HCT116 (cell line): ENCODE results near the gene KCNB1. TPM values are rescaled to one million over a fixed set of nuclear protein-coding genes. Genes with fewer than 3 reads are reported as not detected.

Experiments used
- ATAC-seq: fragments of 200-7000 bp; cut with Tn5 transposase; 2 replicates; pipeline ENCODE4 v1.9.1; 2020; ENCODE audit warnings: mild to moderate bottlenecking, moderate library complexity
- BruUV-seq: library from RNA; stranded (reverse); fragments of 400-500 nt; replicated peaks from 2 replicates; lab custom pipeline; 2021; lab: Mats Ljungman, UMichigan
- CTCF ChIA-PET: fragments of 300-600 bp; sonication (Branson Sonifier 250); formaldehyde crosslinking; loops from one replicate; lab custom pipeline; 2021; ENCODE audit warnings: antibody characterized with exemption; lab: Charles Lee
- POLR2A ChIA-PET: fragments of 300-600, 350-600 bp; sonication (Branson Sonifier 250); formaldehyde crosslinking; loops from one replicate; lab custom pipeline; 2021; ENCODE audit warnings: antibody characterized with exemption; lab: Charles Lee
- RAD21 ChIA-PET, 2 experiments: fragments of 300-600 bp; sonication (Branson Sonifier 250); formaldehyde crosslinking; loops; one replicate each; lab custom pipeline; 2023; ENCODE audit warnings: low total read pairs in 2 of 2; ENCODE audit not compliant: uncharacterized antibody in 2 of 2, unreplicated experiment in 2 of 2, low non-redundant PET in 1 of 2; lab: Charles Lee
- DNase-seq: peaks from one replicate; pipeline ENCODE4 v3.0.0-alpha.2; 2010; ENCODE audit warnings: low read depth, low spot score
- H2AFZ ChIP-seq: fragments of 200-600 bp; shearing (Covaris generic), sonication (generic); 2 replicates; pipeline ENCODE4 v1.6.1; 2017; ENCODE audit warnings: low read depth, mixed run types, mixed read lengths, antibody characterized with exemption, low read length; ENCODE audit not compliant: poor library complexity, severe bottlenecking
- H3K27ac ChIP-seq: 2 replicates; pipeline ENCODE4 v1.5.1; 2012; ENCODE audit warnings: low read depth, low read length
- H3K27me3 ChIP-seq: fragments of 200-600 bp; sonication (generic); 2 replicates; pipeline ENCODE4 v1.6.1; 2016; ENCODE audit warnings: mixed run types, low read length, mixed read lengths; ENCODE audit not compliant: insufficient read depth
- H3K36me3 ChIP-seq, 2 experiments: fragments of 200-500 bp in 1 of 2; fragments of 200-600 bp in 1 of 2; sonication (Bioruptor generic) in 1 of 2; sonication (generic) in 1 of 2; 2 replicates each; pipeline versions ENCODE4 v1.5.1 to v1.6.1; 2014 to 2016; ENCODE audit warnings: low read length in 2 of 2, inconsistent platforms in 1 of 2, mixed read lengths in 1 of 2, mixed run types in 1 of 2; ENCODE audit not compliant: insufficient read depth in 2 of 2, control insufficient read depth in 1 of 2
- H3K4me1 ChIP-seq, 2 experiments: fragments of 200-600 bp in 1 of 2; sonication (generic) in 1 of 2; 2 replicates each; pipeline versions ENCODE4 v1.5.1 to v1.6.1; 2012 to 2017; ENCODE audit warnings: low read length in 2 of 2, inconsistent platforms in 1 of 2, mild to moderate bottlenecking in 1 of 2, mixed read lengths in 1 of 2, mixed run types in 1 of 2, moderate library complexity in 1 of 2; ENCODE audit not compliant: insufficient read depth in 2 of 2, control insufficient read depth in 1 of 2
- H3K4me2 ChIP-seq: fragments of 200-600 bp; sonication (generic); 2 replicates; pipeline ENCODE4 v1.6.1; 2017; ENCODE audit warnings: mixed run types, low read length, mixed read lengths
- H3K4me3 ChIP-seq, 2 experiments: fragments of 200-600 bp in 1 of 2; sonication (generic) in 1 of 2; replicated peaks in 1 of 2; 2 replicates each; pipeline ENCODE4 v1.5.1; 2011 to 2016; ENCODE audit warnings: low read length in 2 of 2, control low read depth in 1 of 2, low read depth in 1 of 2, mild to moderate bottlenecking in 1 of 2, mixed read lengths in 1 of 2, mixed run types in 1 of 2
- H3K79me2 ChIP-seq: fragments of 200-600 bp; sonication (generic); 2 replicates; pipeline ENCODE4 v1.6.1; 2017; ENCODE audit warnings: mild to moderate bottlenecking, mixed run types, low read length, moderate library complexity, mixed read lengths; ENCODE audit not compliant: insufficient read depth
- H3K9ac ChIP-seq: fragments of 200-600 bp; sonication (generic); 2 replicates; pipeline ENCODE4 v1.6.1; 2016; ENCODE audit warnings: low read length, mixed read lengths
- H3K9me2 ChIP-seq: fragments of 200-600 bp; sonication (generic), shearing (Covaris generic); 2 replicates; pipeline ENCODE4 v1.6.1; 2017; ENCODE audit warnings: mixed run types, mild to moderate bottlenecking, moderate library complexity; ENCODE audit not compliant: insufficient read depth
- H3K9me3 ChIP-seq, 2 experiments: fragments of 200-500 bp in 1 of 2; fragments of 200-600 bp in 1 of 2; sonication (Bioruptor generic) in 1 of 2; sonication (generic) in 1 of 2; 2 replicates each; pipeline ENCODE4 v1.6.1; 2014 to 2017; ENCODE audit warnings: low read length in 2 of 2, mixed read lengths in 2 of 2, inconsistent platforms in 1 of 2, low read depth in 1 of 2, mild to moderate bottlenecking in 1 of 2, mixed run types in 1 of 2, moderate library complexity in 1 of 2; ENCODE audit not compliant: control insufficient read depth in 1 of 2, insufficient read depth in 1 of 2
- H4K20me1 ChIP-seq: fragments of 200-600 bp; sonication (generic), shearing (Covaris generic); 2 replicates; pipeline ENCODE4 v1.6.1; 2017; ENCODE audit warnings: mixed run types, mild to moderate bottlenecking, moderate library complexity; ENCODE audit not compliant: insufficient read depth
- CBX3 ChIP-seq: IDR thresholded peaks from 2 replicates; pipeline ENCODE4 v1.6.1; 2012; ENCODE audit warnings: low read depth
- CEBPB ChIP-seq: IDR thresholded peaks from 2 replicates; pipeline ENCODE4 v1.6.1; 2012; ENCODE audit warnings: low read depth
- EGR1 ChIP-seq: IDR thresholded peaks from 2 replicates; pipeline ENCODE4 v1.6.1; 2012; ENCODE audit warnings: low read depth
- ELF1 ChIP-seq: IDR thresholded peaks from 2 replicates; pipeline ENCODE4 v1.6.1; 2012; ENCODE audit warnings: low read depth, borderline replicate concordance
- EZH2phosphoT487 ChIP-seq: fragments of 200-600 bp; IDR thresholded peaks from 2 replicates; pipeline ENCODE4 v1.6.1; 2018; ENCODE audit warnings: antibody characterized with exemption, borderline replicate concordance
- FOSL1 ChIP-seq: IDR thresholded peaks from 2 replicates; pipeline ENCODE4 v1.6.1; 2012; ENCODE audit warnings: low read depth
- JUND ChIP-seq: IDR thresholded peaks from 2 replicates; pipeline ENCODE4 v1.6.1; 2012
- MAX ChIP-seq: IDR thresholded peaks from 2 replicates; pipeline ENCODE4 v1.6.1; 2012
- POLR2A ChIP-seq: IDR thresholded peaks from 2 replicates; pipeline ENCODE4 v1.7.0; 2011; ENCODE audit warnings: borderline replicate concordance; ENCODE audit not compliant: insufficient read depth, insufficient read length; ENCODE audit errors: extremely low read depth
- POLR2AphosphoS5 ChIP-seq: IDR thresholded peaks from 2 replicates; pipeline ENCODE4 v1.6.1; 2011; ENCODE audit warnings: mild to moderate bottlenecking, low read depth, low read length, moderate library complexity
- RAD21 ChIP-seq: IDR thresholded peaks from 2 replicates; pipeline ENCODE4 v1.6.1; 2012; ENCODE audit warnings: low read depth, mild to moderate bottlenecking
- REST ChIP-seq: IDR thresholded peaks from 2 replicates; pipeline ENCODE4 v1.6.1; 2012; ENCODE audit warnings: low read depth
- SIN3A ChIP-seq: IDR thresholded peaks from 2 replicates; pipeline ENCODE4 v1.6.1; 2012; ENCODE audit warnings: low read depth
- SP1 ChIP-seq: IDR thresholded peaks from 2 replicates; pipeline ENCODE4 v1.6.1; 2012; ENCODE audit warnings: low read depth
- SRF ChIP-seq: IDR thresholded peaks from 2 replicates; pipeline ENCODE4 v1.6.1; 2012; ENCODE audit warnings: low read depth
- TCF7L2 ChIP-seq: IDR thresholded peaks from 2 replicates; pipeline ENCODE4 v1.7.0; 2011; ENCODE audit warnings: borderline replicate concordance, inconsistent platforms; ENCODE audit not compliant: insufficient read depth, insufficient read length; ENCODE audit errors: extremely low read depth
- YY1 ChIP-seq: IDR thresholded peaks from 2 replicates; pipeline ENCODE4 v1.6.1; 2011; ENCODE audit warnings: low read length, low read depth, moderate library complexity, mild to moderate bottlenecking; ENCODE audit not compliant: insufficient replicate concordance; ENCODE audit errors: extremely low read depth
- ZBTB33 ChIP-seq: IDR thresholded peaks from 2 replicates; pipeline ENCODE4 v1.6.1; 2011; ENCODE audit warnings: mild to moderate bottlenecking, low read length, moderate library complexity; ENCODE audit not compliant: insufficient replicate concordance; ENCODE audit errors: extremely low read depth
- ZFX ChIP-seq: fragments of 450-650 bp; IDR thresholded peaks from 2 replicates; pipeline ENCODE4 v1.6.1; 2017
- ZNF274 ChIP-seq: fragments of 200-500 bp; sonication (Bioruptor generic); IDR thresholded peaks from 2 replicates; pipeline ENCODE4 v1.6.1; 2014; ENCODE audit warnings: mild to moderate bottlenecking, low read depth, low read length, inconsistent platforms
- intact Hi-C: fragments of 100-400 bp; cut with micrococcal nuclease; formaldehyde crosslinking; loops from 2 replicates; pipeline ENCODE4 v1.10.0; 2022
- total RNA-seq: library from RNA; stranded (reverse); gene quantifications from one replicate; pipeline ENCODE4 v1.2.1, GENCODE V29; 2021; ENCODE audit not compliant: unreplicated experiment

KCNB1 gene
- total RNA-seq, 1 experiment from 2014 or later: 0.79 TPM

GRCh38 chr20:49489688-49490087 is 7.2 kb upstream of the KCNB1 start:
- no peak overlapping the region for H3K9ac ChIP-seq
- no peak overlapping the region for H2AFZ ChIP-seq
- H3K9me2 ChIP-seq: no peaks in the 10 kb centered on the region
- ChIA-PET RAD21 (no interaction called here), CTCF (no interaction called here), POLR2A (no interaction called here)
- no peak overlapping the region for H3K27ac ChIP-seq
- H3K4me3 ChIP-seq: no peak overlapping the region
- DNase-seq (no peak), ATAC-seq (no peak)
- no peak for TF ChIP-seq ZBTB33
- no peak for TF ChIP-seq FOSL1
- no peak for TF ChIP-seq CBX3
- no peak for TF ChIP-seq CEBPB
- TF ChIP-seq SRF: no peak
- no peak for TF ChIP-seq TCF7L2
- no peak for TF ChIP-seq REST
- no peak for TF ChIP-seq YY1
- TF ChIP-seq MAX: no peak
- TF ChIP-seq RAD21: no peak
- no peak for TF ChIP-seq SP1
- TF ChIP-seq ZFX: no peak
- no peak for TF ChIP-seq EGR1
- TF ChIP-seq SIN3A: no peak
- TF ChIP-seq POLR2AphosphoS5: no peak
- TF ChIP-seq ZNF274: no peak
- TF ChIP-seq EZH2phosphoT487: no peak
- no peak for TF ChIP-seq JUND
- no peak for TF ChIP-seq ELF1
- no peak for TF ChIP-seq POLR2A
- H3K4me1 ChIP-seq: peaks cover 0 to 2% of the 10 kb centered on the region in 2 experiments; a peak in 1 of 4 replicates
- no TSS peak for BruUV-seq
- H3K4me2 ChIP-seq: no peak overlapping the region
- no peaks in the 10 kb centered on the region for H3K36me3 ChIP-seq
- H4K20me1 ChIP-seq: no peaks in the 10 kb centered on the region
- no peaks in the 10 kb centered on the region for H3K9me3 ChIP-seq
- no peaks in the 10 kb centered on the region for H3K79me2 ChIP-seq
- H3K27me3 ChIP-seq: peaks cover 28% of the 10 kb centered on the region; the same call in 1 of the 2 replicates
- intact Hi-C loops: no loop called here
